CD8-positive, alpha-beta memory T cell (primary cell): ENCODE data around the gene SLC44A4. TPM values are rescaled to one million over a fixed set of nuclear protein-coding genes. Genes with fewer than 3 reads are reported as not detected.
A peak's percentile ranks its signal among the peaks of the same experiment; 100 is the strongest.
"Not testable (repeated sequence)": the region's sequence is repeated elsewhere in the genome, so short reads cannot be mapped to it uniquely, and the experiment has no call there.

ENCODE experiments used
- CTCF ChIA-PET: fragments of 350-600 bp; sonication (Branson Sonifier 250); formaldehyde crosslinking; loops from one replicate; lab custom pipeline; 2021; ENCODE audit warnings: antibody characterized with exemption; lab: Charles Lee
- POLR2A ChIA-PET: fragments of 350-600 bp; sonication (Branson Sonifier 250); formaldehyde crosslinking; loops from one replicate; lab custom pipeline; 2021; ENCODE audit warnings: antibody characterized with exemption; lab: Charles Lee
- DNase-seq, 5 donors: peaks; one replicate each; pipeline versions ENCODE4 v3.0.0 to v3.0.0-alpha.2; 2020 to 2022; ENCODE audit warnings: mixed read lengths in 1 of 5
- H3K27ac ChIP-seq: one replicate; pipeline ENCODE4 v1.7.0; 2013; ENCODE audit warnings: low read depth, mild to moderate bottlenecking, low read length, moderate library complexity
- H3K27me3 ChIP-seq: 2 replicates; pipeline ENCODE4 v1.7.0; 2013; ENCODE audit warnings: low read length, mild to moderate bottlenecking; ENCODE audit not compliant: insufficient read depth, poor library complexity, severe bottlenecking
- H3K36me3 ChIP-seq: 2 replicates; pipeline ENCODE4 v1.7.0; 2013; ENCODE audit warnings: mild to moderate bottlenecking, low read length, moderate library complexity; ENCODE audit not compliant: insufficient read depth
- H3K4me1 ChIP-seq: 2 replicates; pipeline ENCODE4 v1.7.0; 2013; ENCODE audit warnings: mild to moderate bottlenecking, low read length, moderate library complexity; ENCODE audit not compliant: insufficient read depth
- H3K4me3 ChIP-seq: 2 replicates; pipeline ENCODE4 v1.7.0; 2013; ENCODE audit warnings: mild to moderate bottlenecking, low read length
- H3K9me3 ChIP-seq: 2 replicates; pipeline ENCODE4 v1.7.0; 2013; ENCODE audit warnings: mild to moderate bottlenecking, low read length
- H3K27ac Mint-ChIP-seq, 8 donors: one replicate each; pipeline ENCODE4 v1.8.0; 2020 to 2021; ENCODE audit warnings: mixed read lengths in 8 of 8, mild to moderate bottlenecking in 6 of 8, inconsistent platforms in 3 of 8, moderate library complexity in 3 of 8
- H3K27me3 Mint-ChIP-seq, 2 donors: one replicate each; pipeline ENCODE4 v1.8.0; 2020 to 2021; ENCODE audit warnings: mixed read lengths in 2 of 2, mild to moderate bottlenecking in 1 of 2, moderate library complexity in 1 of 2
- H3K36me3 Mint-ChIP-seq, 3 donors: one replicate each; pipeline ENCODE4 v1.8.0; 2020 to 2021; ENCODE audit warnings: mixed read lengths in 3 of 3, inconsistent platforms in 1 of 3, mild to moderate bottlenecking in 1 of 3
- H3K4me1 Mint-ChIP-seq, 3 donors: one replicate each; pipeline ENCODE4 v1.8.0; 2020 to 2021; ENCODE audit warnings: mixed read lengths in 3 of 3, inconsistent platforms in 1 of 3, mild to moderate bottlenecking in 1 of 3
- H3K4me3 Mint-ChIP-seq, 7 donors: one replicate each; pipeline ENCODE4 v1.8.0; 2020 to 2021; ENCODE audit warnings: mixed read lengths in 7 of 7, mild to moderate bottlenecking in 6 of 7, moderate library complexity in 4 of 7, inconsistent platforms in 2 of 7
- H3K9me3 Mint-ChIP-seq, 5 donors: one replicate each; pipeline ENCODE4 v1.8.0; 2020 to 2022; ENCODE audit warnings: mixed read lengths in 5 of 5, mild to moderate bottlenecking in 3 of 5, moderate library complexity in 2 of 5, inconsistent platforms in 1 of 5
- polyA plus RNA-seq: library from polyadenylated mRNA; unstranded; fragments of 300-500 nt; fragmentation: Illumina TruSeq; gene quantifications from one replicate; pipeline ENCODE4 v1.2.3, GENCODE V29; 2021
- total RNA-seq, 2 experiments: library from RNA; stranded (reverse); gene quantifications; one replicate each; pipeline ENCODE4 v1.2.3, GENCODE V29; 2021

The SLC44A4 gene
- total and polyA plus RNA-seq, 3 experiments from 2014 or later, result not detected

GRCh38 chr6:31821301-31822035 is 57.3 kb downstream of the SLC44A4 start:
- no peaks in the 10 kb centered on the region for H3K9me3 ChIP-seq

GRCh38 chr6:31820399-31820798 is 58.4 kb downstream of the SLC44A4 start:
- peaks cover 42% of the 10 kb centered on the region for H3K4me1 ChIP-seq
- H3K9me3 ChIP-seq, H3K4me3 ChIP-seq, H3K36me3 ChIP-seq, H3K9me3 Mint-ChIP-seq, H3K27me3 ChIP-seq, POLR2A ChIA-PET, H3K27ac ChIP-seq, H3K27me3 Mint-ChIP-seq, DNase-seq: not testable (repeated sequence)
- H3K36me3 Mint-ChIP-seq, result peaks cover 0 to 13% (median 0%) of the 10 kb centered on the region in 3 donors
- H3K4me3 Mint-ChIP-seq, result peak overlapping the region in 6 of 7 donors; percentile 36 to 97 (median 94)
- CTCF ChIA-PET, result interaction anchor here (1.1 to 2.1 kb wide), 3 partner anchors 14 to 87 kb away, joined by 3 to 9 read pairs (median 3); partner anchors contain the start of gene LSM2
- peak overlapping the region in 3 of 8 donors; percentile 32 to 98 (median 35) for H3K27ac Mint-ChIP-seq
- peaks cover 41 to 64% (median 50%) of the 10 kb centered on the region in 3 donors for H3K4me1 Mint-ChIP-seq

More at GRCh38 chr6:31821301-31822035, 57.3 kb downstream of the SLC44A4 start:
- H3K4me1 ChIP-seq, result peaks cover 45% of the 10 kb centered on the region
- H3K27me3 ChIP-seq, result no peaks in the 10 kb centered on the region
- Mint-ChIP-seq H3K4me3 (peak overlapping the region; percentile 91 to 99 (median 96)), H3K27me3 (no peaks in the 10 kb centered on the region), H3K27ac (peak overlapping the region; percentile 92 to 99 (median 98)), H3K4me1 (peaks cover 43 to 70% (median 53%) of the 10 kb centered on the region in 3 donors), H3K36me3 (peaks cover 0 to 11% (median 0%) of the 10 kb centered on the region in 3 donors), H3K9me3 (no peaks in the 10 kb centered on the region)
- H3K27ac ChIP-seq, result peak overlapping the region; percentile 93
- POLR2A ChIA-PET, result interaction anchor here (0.7 to 1.3 kb wide), 2 partner anchors 15 to 41 kb away, joined by 4 read pairs; partner anchors contain the start of genes LSM2 and NEU1
- peak in 2 of 5 donors; percentile 10 to 46 for DNase-seq
- no peaks in the 10 kb centered on the region for H3K36me3 ChIP-seq
- CTCF ChIA-PET, result interaction anchor here (1.0 to 1.5 kb wide), 2 partner anchors 92 to 93 kb away, joined by 3 read pairs; no protein-coding TSS in a partner anchor
- peak overlapping the region; percentile 90 for H3K4me3 ChIP-seq

GRCh38 chr6:31819871-31820299 is 58.9 kb downstream of the SLC44A4 start:
- peaks cover 0 to 17% (median 0%) of the 10 kb centered on the region in 3 donors for H3K36me3 Mint-ChIP-seq
- peaks cover 38 to 59% (median 48%) of the 10 kb centered on the region in 3 donors for H3K4me1 Mint-ChIP-seq
- H3K4me3 Mint-ChIP-seq, result peak overlapping the region; percentile 49 to 85 (median 70)
- H3K27me3 ChIP-seq, result no peaks in the 10 kb centered on the region
- CTCF ChIA-PET, result interaction anchor here (0.6 to 2.1 kb wide), 4 partner anchors 14 to 176 kb away, joined by 3 to 9 read pairs (median 3); partner anchors contain the start of gene LSM2
- POLR2A ChIA-PET, result interaction anchor here (0.6 kb wide), 2 partner anchors 81 to 159 kb away, joined by 3 read pairs; partner anchors contain the start of gene C6orf47
- no peaks in the 10 kb centered on the region for H3K36me3 ChIP-seq
- H3K9me3 ChIP-seq, result no peaks in the 10 kb centered on the region
- H3K4me3 ChIP-seq, result no peak overlapping the region
- no peaks in the 10 kb centered on the region for H3K27me3 Mint-ChIP-seq
- peaks cover 42% of the 10 kb centered on the region for H3K4me1 ChIP-seq
- H3K27ac ChIP-seq, result peak overlapping the region; percentile 63
- H3K9me3 Mint-ChIP-seq, result no peaks in the 10 kb centered on the region
- peak overlapping the region in 6 of 8 donors; percentile 32 to 75 (median 56) for H3K27ac Mint-ChIP-seq
- no peak for DNase-seq

GRCh38 chr6:31817929-31818511 is 60.8 kb downstream of the SLC44A4 start:
- not testable (repeated sequence) for H3K27me3 ChIP-seq, H3K27me3 Mint-ChIP-seq, H3K36me3 ChIP-seq, H3K9me3 ChIP-seq, DNase-seq, H3K9me3 Mint-ChIP-seq
- peaks cover 0 to 20% (median 0%) of the 10 kb centered on the region in 3 donors for H3K36me3 Mint-ChIP-seq
- Histone ChIP-seq H3K4me1 (peaks cover 51% of the 10 kb centered on the region), H3K27ac (peak overlapping the region; percentile 74), H3K4me3 (peak overlapping the region; percentile 88)
- H3K27ac Mint-ChIP-seq, result peak overlapping the region; percentile 77 to 97 (median 82)
- CTCF ChIA-PET, result interaction anchor here (0.7 to 2.0 kb wide), 11 partner anchors 8 to 88 kb away, joined by 3 to 13 read pairs (median 5); partner anchors contain the start of genes DDAH2 and LSM2
- peak overlapping the region; percentile 83 to 90 (median 88) for H3K4me3 Mint-ChIP-seq
- POLR2A ChIA-PET, result interaction anchor here (0.5 to 1.4 kb wide), 11 partner anchors 8 to 224 kb away, joined by 3 to 12 read pairs (median 5); partner anchors contain the start of genes ABHD16A, GPANK1, HSPA1B and LSM2
- H3K4me1 Mint-ChIP-seq, result peaks cover 44 to 63% (median 60%) of the 10 kb centered on the region in 3 donors

GRCh38 chr6:31817133-31817928 is 61.5 kb downstream of the SLC44A4 start:
- H3K36me3 ChIP-seq, H3K9me3 Mint-ChIP-seq, H3K27me3 ChIP-seq, H3K9me3 ChIP-seq, H3K27me3 Mint-ChIP-seq: not testable (repeated sequence)
- H3K4me1 Mint-ChIP-seq, result peaks cover 45 to 63% (median 60%) of the 10 kb centered on the region in 3 donors
- peak in 1 of 5 donors; percentile 62 for DNase-seq
- POLR2A ChIA-PET, result interaction anchor here (0.6 to 1.4 kb wide), 11 partner anchors 9 to 226 kb away, joined by 3 to 12 read pairs (median 5); partner anchors contain the start of genes ABHD16A, GPANK1, HSPA1B and LSM2
- peak overlapping the region; percentile 77 to 97 (median 82) for H3K27ac Mint-ChIP-seq
- CTCF ChIA-PET, result interaction anchor here (0.7 to 2.0 kb wide), 11 partner anchors 9 to 88 kb away, joined by 3 to 13 read pairs (median 5); partner anchors contain the start of genes DDAH2, HSPA1B and LSM2
- Histone ChIP-seq H3K4me3 (peak overlapping the region; percentile 88), H3K4me1 (peaks cover 48% of the 10 kb centered on the region), H3K27ac (peak overlapping the region; percentile 74)
- peak overlapping the region; percentile 83 to 90 (median 88) for H3K4me3 Mint-ChIP-seq
- H3K36me3 Mint-ChIP-seq, result peaks cover 0 to 19% (median 0%) of the 10 kb centered on the region in 3 donors

GRCh38 chr6:31815025-31815838 is 63.6 kb downstream of the SLC44A4 start, which contains the start of the genes HSPA1A and HSPA1L:
TSS of gene HSPA1A (plus strand) at chr6:31815543. CDS start at chr6:31815757, 214 bp downstream.
TSS of gene HSPA1L (minus strand) at chr6:31815283. CDS start at chr6:31811972, 3,311 bp downstream.
- CTCF ChIA-PET, result interaction anchor here (0.8 to 1.9 kb wide), 8 partner anchors 9 to 162 kb away, joined by 3 to 9 read pairs (median 4); partner anchors contain the start of genes BAG6 and LSM2
- Mint-ChIP-seq H3K4me1 (peaks cover 41 to 58% (median 52%) of the 10 kb centered on the region in 3 donors), H3K27ac (peak within 1 kb of the TSS; percentile 89 to 97 (median 94)), H3K4me3 (peak within 1 kb of the TSS; percentile 93 to 99 (median 96)), H3K9me3 (no peaks in the 10 kb centered on the region), H3K27me3 (no peaks in the 10 kb centered on the region), H3K36me3 (peaks cover 4 to 32% (median 6%) of the 10 kb centered on the region in 3 donors)
- peaks cover 36% of the 10 kb centered on the region for H3K4me1 ChIP-seq
- peaks cover 7% of the 10 kb centered on the region for H3K36me3 ChIP-seq
- no peaks in the 10 kb centered on the region for H3K27me3 ChIP-seq
- peak within 1 kb of the TSS; percentile 70 for H3K4me3 ChIP-seq
- POLR2A ChIA-PET, result interaction anchor here (0.6 to 1.9 kb wide), 11 partner anchors 9 to 256 kb away, joined by 3 to 18 read pairs (median 5); partner anchors contain the start of genes DXO, HSPA1B, LSM2 and NEU1
- no peaks in the 10 kb centered on the region for H3K9me3 ChIP-seq
- H3K27ac ChIP-seq, result peak within 1 kb of the TSS; percentile 88
- DNase-seq, result peak; percentile 35 to 70 (median 49)
